Medulla oblongata (tissue), 1 donor: ENCODE data around the gene FRMD4A.

ENCODE experiments used
- DNase-seq: peaks from one replicate; pipeline ENCODE4 v3.0.0-alpha.2; 2015; ENCODE audit errors: extremely low spot score

The FRMD4A gene

DNA sequence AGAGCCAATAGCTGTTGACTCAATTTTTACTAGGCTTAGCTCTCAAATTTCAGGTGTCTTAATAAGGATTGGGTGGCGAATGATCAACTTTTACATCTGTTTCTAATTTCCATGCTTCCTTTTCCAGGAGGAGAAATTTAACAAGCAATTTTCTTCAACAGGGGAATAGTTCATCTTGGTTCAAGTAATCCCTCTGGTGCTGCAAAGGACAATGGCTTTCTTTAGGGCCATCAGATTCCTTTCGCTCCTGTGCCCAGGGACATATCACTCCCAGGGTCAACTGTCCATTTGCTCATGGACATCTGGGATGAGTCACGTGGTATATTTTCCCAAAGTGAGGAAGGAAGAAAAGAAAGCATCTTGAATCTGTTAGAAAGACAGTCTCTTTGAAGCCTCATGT, 313.3 kb downstream of the FRMD4A start:
- no peak for DNase-seq

DNA sequence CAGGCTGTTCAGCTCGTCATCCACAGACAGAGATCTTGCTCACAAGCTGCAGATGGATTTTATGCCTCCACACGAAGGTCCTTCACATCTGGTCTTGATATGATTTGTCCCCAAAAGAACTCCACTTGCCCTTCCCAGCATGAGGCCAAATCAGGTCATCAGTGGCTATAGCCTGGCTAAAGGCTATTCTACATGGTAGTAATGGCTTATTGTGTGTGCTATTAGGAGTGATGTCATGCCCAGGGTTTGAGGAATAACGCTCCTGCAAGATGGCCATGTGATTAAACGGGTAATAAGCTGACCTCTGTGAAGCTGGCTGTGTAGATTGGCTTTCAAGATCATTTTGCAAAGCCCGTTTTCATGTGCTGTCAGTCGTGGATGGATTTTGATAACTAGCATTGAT, 313.8 kb downstream of the FRMD4A start:
- no peak for DNase-seq

DNA sequence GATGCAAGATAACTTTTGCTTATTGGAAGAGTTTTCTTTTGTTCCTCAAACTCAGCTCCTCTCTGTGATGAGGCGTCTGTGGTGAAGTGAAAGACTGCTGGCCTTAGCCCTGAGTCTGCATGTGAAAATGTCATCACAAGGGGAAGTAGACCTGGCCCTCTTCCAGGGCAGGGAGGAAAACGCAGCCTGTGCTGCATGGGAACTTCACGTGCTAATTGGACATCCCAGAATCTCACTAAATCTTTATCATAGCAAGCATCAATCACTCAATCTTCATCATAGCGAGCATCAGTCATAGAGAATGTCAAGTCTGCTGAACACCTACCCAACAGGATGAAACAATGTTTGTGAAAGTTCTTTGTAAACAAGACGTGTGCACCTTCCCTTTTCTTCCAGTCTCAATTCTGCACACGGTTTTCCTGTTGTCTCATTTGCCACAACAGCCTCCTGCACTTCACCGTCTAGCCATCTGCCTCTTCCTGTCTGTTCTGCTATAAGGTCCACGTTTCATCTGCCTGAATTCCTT, 314.6 kb downstream of the FRMD4A start:
- peak; percentile 91 for DNase-seq

DNA sequence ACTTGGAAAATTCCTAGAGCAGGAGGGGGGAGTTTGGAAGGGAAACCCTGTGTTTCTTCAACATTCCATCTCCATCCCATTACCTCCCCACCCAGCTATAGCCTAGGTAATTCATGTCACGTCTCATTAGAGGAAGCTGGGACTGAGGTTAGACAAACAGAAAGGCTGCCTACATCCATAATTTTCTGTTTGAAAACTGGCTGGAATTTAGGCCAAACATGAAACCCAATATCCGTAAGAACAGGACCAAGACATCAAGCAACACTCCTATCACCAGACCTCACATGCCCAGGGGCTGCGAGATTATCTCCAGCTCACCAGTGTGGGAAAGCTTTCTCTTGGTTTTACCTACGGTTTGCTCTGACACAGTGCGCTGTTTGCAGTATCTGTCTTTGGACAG, 316.3 kb downstream of the FRMD4A start:
- DNase-seq = no peak

DNA sequence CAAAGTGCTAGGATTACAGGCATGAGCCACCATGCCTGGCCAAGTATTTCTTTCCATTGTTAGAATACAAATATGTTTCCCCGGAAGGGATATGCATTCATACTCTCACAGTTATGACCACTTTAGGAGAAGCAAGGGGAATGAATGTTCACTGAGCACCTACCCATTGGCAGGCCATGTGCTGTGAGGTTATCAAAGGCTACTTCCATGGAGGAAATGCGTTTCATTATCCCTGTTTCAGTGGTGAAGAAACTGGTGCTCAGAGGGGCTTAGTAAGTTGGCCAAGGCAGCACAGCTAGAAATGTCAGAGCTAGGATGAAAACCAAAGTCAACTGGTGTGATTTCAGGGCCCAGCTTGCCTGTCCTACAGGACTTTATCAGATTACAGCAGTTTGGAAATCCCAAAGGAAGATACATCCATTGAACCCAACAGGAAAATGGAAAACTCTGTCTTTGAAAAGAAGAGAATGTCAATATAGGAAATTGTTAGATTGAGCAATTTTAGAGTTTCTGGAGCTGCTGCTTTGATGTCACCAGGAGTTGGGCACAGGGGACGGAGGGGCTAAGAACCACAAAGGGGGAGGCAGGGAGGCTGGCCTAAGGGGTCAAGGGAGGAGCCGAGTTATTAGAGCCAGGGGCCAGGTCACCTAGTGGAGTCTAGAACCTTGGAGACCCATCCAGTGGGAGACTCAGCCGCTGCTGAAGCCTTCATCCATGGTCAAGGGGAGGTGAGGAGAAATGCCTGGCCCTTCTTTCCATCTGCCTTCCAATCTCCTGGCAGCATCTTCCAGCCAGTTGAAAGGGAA, 319.8 kb downstream of the FRMD4A start:
- no peak for DNase-seq

DNA sequence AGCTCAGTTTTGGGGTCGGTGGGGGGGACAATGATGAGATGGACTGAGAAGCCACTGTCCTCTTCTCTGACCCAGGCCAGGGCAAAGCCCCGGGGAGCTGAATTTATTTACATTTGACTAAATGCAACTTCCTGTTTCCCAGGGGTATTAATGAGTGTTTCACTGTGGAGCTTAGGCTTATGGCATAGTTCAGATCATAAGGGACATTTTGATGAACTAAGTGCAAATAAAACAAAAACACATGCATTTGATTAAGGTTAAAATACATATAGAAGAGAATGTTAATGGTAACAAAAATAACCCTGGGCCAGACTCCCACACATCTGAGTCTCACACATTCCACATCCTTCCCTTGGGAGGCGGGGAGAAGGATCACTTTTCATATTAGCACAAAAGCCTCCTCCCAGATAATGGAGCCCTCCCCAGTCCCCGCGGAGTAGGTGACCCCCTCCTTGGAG, 320.6 kb downstream of the FRMD4A start:
- no peak for DNase-seq

DNA sequence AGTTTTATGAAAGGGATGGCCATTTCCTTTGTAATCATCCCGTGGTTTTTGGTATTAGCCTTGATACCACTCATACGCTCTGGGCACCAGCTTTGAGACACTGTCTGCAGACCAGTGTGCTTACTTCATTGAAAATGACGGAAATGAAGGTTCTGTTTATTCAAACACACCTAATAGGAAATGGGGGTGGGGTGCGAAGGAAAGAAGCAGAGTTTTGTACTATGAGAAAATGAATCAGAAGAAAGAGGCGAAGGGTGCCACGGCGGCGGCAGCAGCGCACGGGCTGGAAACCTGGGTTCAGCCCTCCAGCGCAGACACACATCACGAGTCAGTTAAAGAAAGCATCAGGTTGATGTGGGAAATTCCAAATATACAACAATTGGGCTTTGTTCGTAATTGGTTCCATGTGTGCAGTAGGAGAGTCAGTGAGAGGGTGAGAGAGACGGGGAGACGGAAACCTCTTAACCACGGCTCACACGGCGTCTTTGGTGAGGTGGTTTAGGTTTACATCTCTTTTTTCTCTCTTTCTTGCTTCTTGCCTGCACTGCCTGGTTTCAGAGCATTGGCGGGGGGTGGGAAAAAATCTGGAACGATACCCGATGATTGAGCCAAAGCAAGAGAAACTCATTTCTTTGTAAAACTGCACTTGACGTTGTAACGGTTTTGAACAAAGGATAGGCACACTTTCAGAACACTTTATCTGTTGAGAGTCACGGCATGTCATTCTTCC, 321.2 kb downstream of the FRMD4A start:
- no peak for DNase-seq

DNA sequence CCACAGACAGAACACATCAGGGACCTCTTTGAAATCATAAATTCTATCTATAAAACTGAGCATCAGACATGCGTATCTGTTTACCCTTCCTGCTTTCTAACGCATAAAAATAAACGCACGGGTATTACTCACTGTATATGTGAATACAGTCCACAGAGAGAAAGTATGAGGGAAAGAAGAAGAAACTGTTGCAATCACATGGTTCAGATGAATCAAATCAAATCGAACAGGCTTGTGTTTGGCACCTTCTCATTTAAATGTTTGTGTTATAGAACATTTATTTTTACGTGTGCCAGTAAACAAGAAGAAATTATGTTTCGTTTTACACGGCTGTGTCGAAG, 322.0 kb downstream of the FRMD4A start:
- no peak for DNase-seq

DNA sequence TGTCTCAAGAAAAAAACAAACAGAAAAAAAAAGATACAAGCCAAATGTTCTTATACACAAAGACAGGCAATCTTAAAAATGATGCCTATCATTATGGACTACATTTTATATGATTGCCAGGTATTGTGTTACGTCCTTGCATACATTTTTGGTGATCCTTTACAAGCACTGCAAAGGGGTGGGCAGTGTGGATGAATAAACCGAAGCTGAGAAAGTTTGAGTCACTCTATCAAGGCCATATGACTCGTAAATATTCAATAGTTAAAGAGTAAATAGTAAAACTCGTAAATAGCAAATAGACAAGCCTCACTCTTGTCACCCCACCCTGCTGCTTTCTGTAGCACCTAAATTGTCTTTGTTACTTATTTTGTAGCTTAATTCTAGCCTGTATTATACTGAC, 326.2 kb downstream of the FRMD4A start:
- DNase-seq = no peak

DNA sequence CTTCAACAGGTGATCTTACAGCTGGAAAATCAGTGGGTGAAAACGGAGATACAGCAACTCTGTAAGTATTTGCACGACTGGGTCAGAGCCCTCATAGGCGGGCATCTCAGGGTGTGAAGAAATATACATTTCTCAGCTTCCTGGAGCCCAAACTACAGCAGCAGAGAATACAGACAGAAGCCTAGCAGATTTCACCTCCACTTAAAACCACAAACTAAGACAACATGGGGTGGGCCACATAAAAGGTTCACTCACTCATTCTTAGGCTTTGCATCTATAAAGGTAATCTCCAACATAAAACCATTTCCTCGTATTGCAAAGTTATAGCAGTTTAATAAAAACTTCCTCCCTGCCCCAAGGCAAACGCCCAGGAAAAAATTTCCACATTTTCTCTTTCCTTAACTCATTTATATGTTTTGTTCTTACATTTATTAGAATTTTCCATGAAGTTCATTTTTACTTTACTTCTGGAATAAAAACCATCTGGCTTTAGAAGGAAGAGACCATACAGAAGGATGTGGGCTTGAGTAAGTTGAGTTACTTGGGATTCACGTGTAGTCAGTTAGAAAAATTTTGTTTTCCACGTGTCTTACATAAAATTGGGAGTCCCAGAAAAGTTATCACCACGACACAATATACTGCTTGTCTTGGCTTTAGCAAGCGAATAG, 327.1 kb downstream of the FRMD4A start:
- no peak for DNase-seq

DNA sequence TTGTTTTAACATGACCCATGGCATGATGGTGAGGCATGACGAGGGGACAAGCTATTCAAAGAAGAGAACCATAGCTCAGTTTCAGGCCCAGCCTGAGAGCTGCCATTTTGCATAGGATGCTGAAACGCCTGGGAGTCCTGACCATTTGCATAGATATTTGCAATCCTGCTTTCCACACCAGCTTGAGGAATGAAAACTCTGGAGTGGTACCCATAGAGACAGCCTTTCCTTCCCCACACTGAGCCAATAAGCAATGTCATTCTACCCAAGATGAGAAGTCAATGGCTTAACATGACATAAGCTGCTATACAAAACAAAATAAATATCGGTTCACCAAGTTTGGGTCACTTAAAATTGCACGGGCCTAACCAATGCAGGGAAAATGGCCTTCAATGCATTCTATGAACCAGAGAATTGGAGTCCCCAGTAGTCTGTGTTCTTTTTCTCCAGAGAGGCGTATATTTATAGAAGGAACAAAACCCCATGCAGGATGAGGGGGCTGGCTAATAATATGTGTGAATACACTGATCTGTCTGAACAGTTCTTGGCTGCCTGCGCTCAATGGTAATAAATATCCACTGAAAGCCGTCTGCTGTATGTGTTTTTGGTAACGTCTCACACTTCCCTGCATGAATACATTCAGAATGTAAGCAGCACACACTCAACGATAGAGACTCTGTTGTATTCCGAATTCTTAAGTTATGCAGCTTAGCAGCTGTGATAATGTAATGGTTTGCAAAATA, 329.3 kb downstream of the FRMD4A start:
- DNase-seq = no peak

DNA sequence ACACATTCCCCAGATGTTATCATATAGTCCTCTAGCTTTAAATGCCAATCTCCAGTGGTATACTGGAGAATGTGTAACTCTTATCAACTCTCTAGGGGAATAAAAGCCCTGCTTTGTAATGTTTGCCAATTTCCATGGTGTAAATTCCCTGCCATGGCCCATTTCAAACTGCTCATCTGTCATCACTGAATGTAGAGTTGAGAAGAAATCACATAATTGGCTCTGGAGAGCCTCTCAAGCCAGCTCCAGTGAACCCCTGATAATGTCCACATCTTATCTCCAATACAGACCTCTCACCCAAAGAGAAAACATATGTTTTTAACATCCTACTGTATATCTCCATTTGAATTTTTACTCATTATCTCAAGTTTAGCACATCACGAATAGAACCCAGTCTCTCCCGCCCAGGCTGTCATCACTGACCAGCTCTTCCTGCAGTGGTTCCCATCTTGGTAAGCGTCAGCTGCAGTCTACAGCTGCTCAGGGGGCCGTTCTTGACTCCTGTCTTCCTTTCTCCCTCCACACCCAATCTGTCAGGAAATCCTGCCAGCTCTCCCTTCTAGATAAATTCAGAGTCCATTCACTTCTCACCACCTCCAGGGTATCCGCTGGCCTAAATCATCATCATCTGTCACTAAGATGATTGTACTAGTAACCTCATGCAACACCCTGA, 332.4 kb downstream of the FRMD4A start:
- DNase-seq = no peak

DNA sequence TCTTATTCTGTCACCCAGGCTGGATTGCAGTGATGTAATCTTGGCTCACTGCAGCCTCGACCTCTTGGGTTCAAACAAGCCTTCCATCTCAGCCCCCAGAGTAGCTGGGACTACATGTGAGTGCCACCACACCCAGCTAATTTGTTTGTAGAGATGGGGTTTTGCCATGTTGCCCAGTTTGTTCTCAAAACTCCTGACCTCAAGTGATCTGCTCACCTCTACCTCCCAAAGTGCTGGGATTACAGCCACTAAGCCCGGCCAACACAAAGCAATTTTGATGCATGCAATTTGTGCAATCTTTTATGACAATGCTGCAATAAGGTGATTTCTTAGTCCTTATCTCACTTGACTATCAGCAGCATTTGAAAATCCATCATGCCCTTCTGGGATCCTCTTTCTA, 333.1 kb downstream of the FRMD4A start:
- DNase-seq = no peak

DNA sequence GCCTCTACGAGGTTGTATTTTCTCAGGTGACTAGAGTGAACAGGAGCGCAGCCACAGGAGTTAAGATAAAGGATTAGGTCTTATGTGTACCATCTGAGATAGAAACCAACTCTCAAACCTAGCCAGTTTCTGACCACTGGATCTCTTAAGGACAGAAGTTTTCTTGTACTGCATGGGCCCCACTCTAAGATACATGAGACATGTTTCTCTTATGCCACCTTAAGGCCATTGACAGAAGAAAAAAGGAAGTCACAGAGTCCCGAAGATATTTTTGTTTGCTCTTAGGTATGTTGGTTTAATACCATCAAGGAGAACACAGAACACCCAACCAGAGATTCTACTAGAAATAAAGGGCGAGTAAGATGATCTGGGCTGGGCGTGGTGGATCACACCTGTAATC, 335.8 kb downstream of the FRMD4A start:
- DNase-seq = no peak

DNA sequence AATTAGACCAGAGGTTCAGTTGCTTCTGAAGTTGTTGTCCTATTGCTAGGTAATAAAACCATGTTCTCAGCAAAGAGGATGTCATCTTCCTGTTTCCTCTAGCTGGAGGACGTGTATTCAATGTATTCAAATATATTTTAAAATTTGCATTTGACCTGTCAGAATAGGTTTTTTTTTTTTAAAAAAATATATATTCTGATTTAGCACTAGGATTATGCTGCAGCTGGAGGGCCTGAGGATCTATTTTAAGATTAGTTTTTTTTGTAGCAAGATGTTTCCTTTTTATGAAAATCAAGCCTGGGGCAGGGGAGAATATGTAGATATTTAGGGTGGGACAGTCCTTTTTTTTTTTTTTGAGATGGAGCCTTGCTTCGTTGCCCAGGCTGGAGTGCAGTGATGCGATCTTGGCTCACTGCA, 337.0 kb downstream of the FRMD4A start:
- no peak for DNase-seq

DNA sequence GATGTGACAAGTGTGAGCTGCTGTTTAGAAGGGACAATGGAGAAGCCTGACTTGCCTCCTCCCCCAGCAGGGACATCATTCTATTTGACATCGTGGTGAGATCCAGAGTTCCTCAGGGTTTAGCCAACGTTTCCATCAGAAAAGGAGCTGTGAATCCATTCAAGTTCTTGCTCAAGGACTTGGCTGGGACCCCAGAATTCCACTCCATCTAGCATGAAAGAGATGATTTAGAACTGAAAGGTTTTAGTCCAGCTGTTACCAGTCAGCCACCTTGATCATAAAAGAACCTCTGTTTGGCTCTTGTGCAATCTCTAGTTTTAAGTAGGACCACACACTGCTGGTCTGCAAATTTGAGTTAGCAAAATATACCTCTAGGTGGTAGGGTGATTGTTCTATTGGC, 337.6 kb downstream of the FRMD4A start:
- DNase-seq = no peak

DNA sequence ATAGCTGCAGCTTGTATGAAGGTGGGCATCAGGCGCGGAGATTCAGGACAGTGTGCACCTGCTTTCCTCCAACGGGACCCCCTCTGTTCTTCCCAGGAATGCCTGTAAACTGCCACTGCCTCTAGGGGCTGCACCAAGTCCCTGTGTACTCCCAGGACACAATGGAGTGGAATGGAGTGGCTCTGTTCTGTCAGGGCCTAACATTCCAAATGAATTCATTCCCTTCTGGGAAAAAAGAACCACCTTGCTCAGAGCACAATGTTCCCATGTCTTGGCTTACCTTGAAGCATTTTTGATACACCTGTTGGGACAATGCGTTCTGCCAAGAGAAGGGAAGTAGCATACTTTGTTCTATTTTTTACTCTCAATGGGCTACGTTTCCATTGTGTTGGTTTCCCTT, 339.4 kb downstream of the FRMD4A start:
- DNase-seq = no peak

DNA sequence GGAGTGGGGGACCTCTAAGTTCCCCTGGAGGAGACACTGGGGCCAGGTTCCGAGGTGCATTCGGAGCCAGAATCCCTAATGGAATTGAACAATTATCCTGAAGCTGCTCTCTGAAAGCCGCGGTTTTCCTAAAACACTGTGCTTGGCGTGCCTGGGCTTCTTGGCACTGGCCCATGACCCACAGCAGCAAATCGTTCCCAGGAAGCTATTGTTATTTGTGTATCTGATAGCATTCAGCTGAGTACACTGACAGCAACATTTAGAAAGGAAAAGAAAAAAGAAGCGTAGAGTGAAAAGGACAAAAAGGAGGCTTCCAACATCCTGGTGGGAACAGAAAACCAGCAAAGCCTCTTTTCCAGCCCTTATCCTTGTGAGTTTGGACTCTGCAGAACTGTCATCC, 339.8 kb downstream of the FRMD4A start:
- DNase-seq = no peak

DNA sequence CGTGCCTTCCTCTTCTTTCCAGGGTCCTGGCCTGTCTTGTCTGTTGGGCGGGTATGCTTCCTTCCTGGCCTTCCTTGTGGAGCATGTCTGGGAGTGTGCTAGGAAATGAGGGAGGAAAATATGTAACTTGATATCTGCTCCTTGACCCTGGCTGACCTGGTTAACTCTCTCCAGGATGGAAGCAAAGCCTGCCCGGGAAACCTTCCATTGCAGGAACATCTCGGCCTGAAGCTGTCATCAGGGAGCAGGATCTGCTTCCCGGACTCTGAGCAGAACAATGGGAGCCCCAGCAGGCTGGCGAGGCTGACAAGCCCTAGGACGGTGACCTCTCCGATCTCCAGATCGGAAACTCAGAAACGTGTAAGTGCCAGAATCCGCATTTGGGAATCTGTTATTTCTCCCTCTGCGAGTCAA, 340.3 kb downstream of the FRMD4A start:
- DNase-seq = no peak

DNA sequence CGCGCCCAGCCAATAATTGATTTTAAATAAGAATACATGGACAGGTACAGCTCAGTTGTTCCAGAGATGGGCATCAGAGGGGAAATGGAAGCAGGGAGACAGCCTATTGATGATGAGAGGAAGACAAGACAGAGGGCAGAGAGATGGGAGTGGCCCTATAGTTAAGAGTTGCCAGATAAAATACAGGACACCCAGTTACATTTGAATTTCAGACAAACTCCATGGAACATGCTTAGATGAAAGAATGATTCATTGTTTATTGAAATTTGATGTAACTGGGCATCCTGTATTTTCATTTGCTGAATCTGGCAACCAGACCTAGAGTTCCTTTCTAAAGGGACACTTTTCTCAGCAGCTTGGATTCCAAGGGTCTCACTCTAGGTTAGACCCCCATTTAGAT, 341.1 kb downstream of the FRMD4A start:
- DNase-seq = no peak

DNA sequence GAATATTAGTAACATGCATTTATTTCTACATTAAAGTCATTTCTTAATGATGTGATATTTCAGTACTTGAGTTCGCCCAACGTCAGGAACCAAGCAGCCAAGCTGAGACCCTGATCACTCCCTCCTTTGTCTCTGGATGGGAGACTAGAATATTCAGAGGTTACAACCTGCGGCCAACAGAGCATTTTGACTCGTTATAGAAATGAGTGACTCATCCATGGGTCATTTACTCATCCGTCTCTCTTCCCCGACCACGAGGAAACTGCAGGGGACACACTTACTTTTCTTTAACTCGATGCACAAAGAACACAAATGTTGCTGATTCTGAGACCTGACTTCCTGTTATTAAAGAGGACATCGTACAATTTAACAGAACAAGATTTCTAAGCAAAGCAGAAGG, 343.3 kb downstream of the FRMD4A start:
- no peak for DNase-seq
